MM.1S (cell line): ENCODE data around the gene BABAM1.
A peak's percentile ranks its signal among the peaks of the same experiment; 100 is the strongest.

Experiments
- DNase-seq: peaks from one replicate; pipeline ENCODE4 v3.0.0-alpha.2; 2015
- H2AFZ ChIP-seq: fragments of 300-600 bp; sonication (generic); 2 replicates; pipeline ENCODE4 v1.6.0; 2016; ENCODE audit warnings: antibody characterized with exemption, low read length
- H3F3A ChIP-seq: fragments of 300-600 bp; sonication (generic); 2 replicates; pipeline ENCODE4 v1.6.1; 2016; ENCODE audit warnings: mild to moderate bottlenecking, antibody characterized with exemption, low read length, moderate library complexity, mixed read lengths; ENCODE audit not compliant: insufficient read depth
- H3K27ac ChIP-seq: fragments of 300-600 bp; sonication (generic); 2 replicates; pipeline ENCODE4 v1.5.1; 2016; ENCODE audit warnings: mild to moderate bottlenecking, low read length
- H3K27me3 ChIP-seq: fragments of 300-600 bp; sonication (generic); replicated peaks from 2 replicates; pipeline ENCODE4 v1.6.0; 2016; ENCODE audit warnings: low read length; ENCODE audit not compliant: insufficient read depth
- H3K36me3 ChIP-seq: fragments of 300-600 bp; sonication (generic); replicated peaks from 2 replicates; pipeline ENCODE4 v1.6.1; 2016; ENCODE audit warnings: mild to moderate bottlenecking, low read length, mixed read lengths; ENCODE audit not compliant: insufficient read depth
- H3K4me1 ChIP-seq: fragments of 300-600 bp; sonication (generic); 2 replicates; pipeline ENCODE4 v1.6.1; 2016; ENCODE audit warnings: low read length, mixed read lengths
- H3K4me2 ChIP-seq: fragments of 300-600 bp; sonication (generic); 2 replicates; pipeline ENCODE4 v1.6.0; 2016; ENCODE audit warnings: low read depth, low read length
- H3K4me3 ChIP-seq: fragments of 300-600 bp; sonication (generic); 2 replicates; pipeline ENCODE4 v1.5.1; 2016; ENCODE audit warnings: low read length, mixed read lengths
- H3K79me2 ChIP-seq: fragments of 300-600 bp; sonication (generic); 2 replicates; pipeline ENCODE4 v1.6.1; 2016; ENCODE audit warnings: mixed run types, low read length, mixed read lengths
- H3K9ac ChIP-seq: fragments of 300-600 bp; sonication (generic); 2 replicates; pipeline ENCODE4 v1.6.1; 2016; ENCODE audit warnings: low read length, mixed read lengths
- H3K9me2 ChIP-seq: fragments of 300-600 bp; sonication (generic); replicated peaks from 2 replicates; pipeline ENCODE4 v1.6.1; 2016; ENCODE audit warnings: mild to moderate bottlenecking, low read length, mixed read lengths; ENCODE audit not compliant: insufficient read depth
- H3K9me3 ChIP-seq: fragments of 300-600 bp; sonication (generic); replicated peaks from 2 replicates; pipeline ENCODE4 v1.6.1; 2016; ENCODE audit warnings: mild to moderate bottlenecking, low read length, mixed read lengths; ENCODE audit not compliant: insufficient read depth
- H4K20me1 ChIP-seq: fragments of 300-600 bp; sonication (generic); 2 replicates; pipeline ENCODE4 v1.6.1; 2016; ENCODE audit warnings: mild to moderate bottlenecking, low read length, moderate library complexity, mixed read lengths; ENCODE audit not compliant: insufficient read depth
- EZH2 ChIP-seq: fragments of 300-600 bp; sonication (generic); optimal IDR thresholded peaks from 2 replicates; pipeline ENCODE3; 2017; ENCODE audit warnings: low read depth, mild to moderate bottlenecking, antibody characterized with exemption, low read length, mixed read lengths
- EZH2phosphoT487 ChIP-seq: fragments of 300-600 bp; sonication (generic); IDR thresholded peaks from 2 replicates; pipeline ENCODE4 v1.6.1; 2018; ENCODE audit warnings: antibody characterized with exemption, low read length
- TF ChIP-seq, protein P1 (sequence below): fragments of 300-600 bp; sonication (generic); IDR thresholded peaks from 2 replicates; pipeline ENCODE4 v1.5.1; 2016; ENCODE audit warnings: antibody characterized with exemption, low read length, mixed read lengths

Gene BABAM1

DNA sequence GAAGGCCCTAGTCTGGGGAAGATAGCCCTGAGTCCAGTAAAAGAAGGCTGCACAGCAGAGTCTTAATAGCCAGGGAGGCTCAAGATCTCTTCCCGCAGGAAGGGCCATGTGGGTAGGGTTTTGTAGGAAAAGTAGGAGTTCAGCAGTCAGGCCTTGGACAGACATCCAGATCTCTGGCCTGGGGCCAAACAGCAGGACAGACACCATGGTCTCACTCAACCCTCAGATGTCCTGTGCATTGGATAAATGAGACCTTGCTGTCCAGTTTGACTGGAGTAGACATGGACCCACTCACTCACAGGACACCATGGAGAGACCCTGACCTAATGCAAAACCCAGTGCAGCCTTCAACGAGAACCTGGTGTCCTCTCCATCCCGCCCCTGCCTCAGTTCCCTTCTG lies 37.4 kb upstream of the BABAM1 start:
- DNase-seq: no peak
- Histone ChIP-seq H4K20me1 (no peaks in the 10 kb centered on the region), H2AFZ (no peak overlapping the region), H3K4me1 (peaks cover 8% of the 10 kb centered on the region; the same call in 1 of the 2 replicates), H3K9ac (no peak overlapping the region), H3F3A (no peaks in the 10 kb centered on the region), H3K9me2 (no peaks in the 10 kb centered on the region), H3K27me3 (no peaks in the 10 kb centered on the region), H3K79me2 (peaks cover 4% of the 10 kb centered on the region; the same call in 1 of the 2 replicates), H3K9me3 (no peaks in the 10 kb centered on the region), H3K4me2 (no peak overlapping the region), H3K27ac (no peak overlapping the region), H3K36me3 (no peaks in the 10 kb centered on the region), H3K4me3 (no peak overlapping the region)
- TF ChIP-seq, protein P1, sequence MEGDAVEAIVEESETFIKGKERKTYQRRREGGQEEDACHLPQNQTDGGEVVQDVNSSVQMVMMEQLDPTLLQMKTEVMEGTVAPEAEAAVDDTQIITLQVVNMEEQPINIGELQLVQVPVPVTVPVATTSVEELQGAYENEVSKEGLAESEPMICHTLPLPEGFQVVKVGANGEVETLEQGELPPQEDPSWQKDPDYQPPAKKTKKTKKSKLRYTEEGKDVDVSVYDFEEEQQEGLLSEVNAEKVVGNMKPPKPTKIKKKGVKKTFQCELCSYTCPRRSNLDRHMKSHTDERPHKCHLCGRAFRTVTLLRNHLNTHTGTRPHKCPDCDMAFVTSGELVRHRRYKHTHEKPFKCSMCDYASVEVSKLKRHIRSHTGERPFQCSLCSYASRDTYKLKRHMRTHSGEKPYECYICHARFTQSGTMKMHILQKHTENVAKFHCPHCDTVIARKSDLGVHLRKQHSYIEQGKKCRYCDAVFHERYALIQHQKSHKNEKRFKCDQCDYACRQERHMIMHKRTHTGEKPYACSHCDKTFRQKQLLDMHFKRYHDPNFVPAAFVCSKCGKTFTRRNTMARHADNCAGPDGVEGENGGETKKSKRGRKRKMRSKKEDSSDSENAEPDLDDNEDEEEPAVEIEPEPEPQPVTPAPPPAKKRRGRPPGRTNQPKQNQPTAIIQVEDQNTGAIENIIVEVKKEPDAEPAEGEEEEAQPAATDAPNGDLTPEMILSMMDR: no peak
- TF ChIP-seq EZH2 (no peak), EZH2phosphoT487 (no peak)

DNA sequence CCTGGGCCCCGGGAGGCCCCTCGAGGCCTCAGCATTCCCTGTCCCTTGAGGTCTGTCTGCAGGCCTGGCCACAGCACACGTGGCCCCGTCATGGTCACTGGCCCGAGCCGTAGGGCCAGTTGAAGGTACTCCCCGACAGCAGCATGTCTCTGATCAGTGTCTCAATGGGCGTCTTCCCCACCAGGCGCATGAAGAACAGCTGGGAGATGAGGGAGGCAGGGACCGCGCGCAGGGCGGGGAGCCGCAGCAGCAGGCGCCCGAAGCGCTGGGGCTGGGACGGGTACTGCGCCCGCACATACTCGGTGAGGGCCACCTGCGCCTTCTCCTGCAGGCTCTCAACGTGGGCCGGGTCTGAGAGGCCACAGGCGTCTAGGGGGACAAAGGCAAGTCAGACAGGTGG lies 35.0 kb upstream of the BABAM1 start:
- no peak overlapping the region for H3K9ac ChIP-seq
- H4K20me1 ChIP-seq: no peaks in the 10 kb centered on the region
- TF ChIP-seq EZH2: no peak
- TF ChIP-seq, protein P1: no peak
- no peak for TF ChIP-seq EZH2phosphoT487

DNA sequence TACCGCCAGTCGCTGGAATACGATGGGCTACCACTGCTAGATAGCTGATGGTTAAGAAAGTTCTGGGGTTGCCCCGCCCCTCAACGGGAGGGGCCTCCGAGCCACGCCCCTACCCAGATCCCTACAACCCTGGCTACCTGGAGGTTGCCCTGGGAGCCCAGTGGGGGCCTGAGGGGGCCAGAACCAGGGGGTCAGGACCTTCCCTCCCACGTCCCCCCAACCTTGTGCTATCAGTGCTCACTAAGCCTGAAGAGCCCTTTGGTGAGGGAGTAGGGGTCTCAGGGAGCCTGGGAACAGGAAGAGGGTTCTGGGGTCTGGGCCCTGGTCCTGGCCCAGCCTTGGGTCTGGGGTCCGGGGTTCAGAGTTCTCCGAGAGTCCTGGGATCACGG lies 32.3 kb upstream of the BABAM1 start:
- no peaks in the 10 kb centered on the region for H3K27me3 ChIP-seq
- H2AFZ ChIP-seq: peak overlapping the region; percentile 79
- peaks cover 4% of the 10 kb centered on the region; the same call in 1 of the 2 replicates for H3K79me2 ChIP-seq
- H3K4me1 ChIP-seq: 0 out of 2 replicates have a peak, but pooled peaks cover 4% of the 10 kb centered on the region
- H3K4me2 ChIP-seq: peak overlapping the region; percentile 99
- no peaks in the 10 kb centered on the region for H3K9me2 ChIP-seq
- no peaks in the 10 kb centered on the region for H3K36me3 ChIP-seq
- peak; percentile 66 for DNase-seq
- no peaks in the 10 kb centered on the region for H3K9me3 ChIP-seq
- H3F3A ChIP-seq: no peaks in the 10 kb centered on the region
- H3K9ac ChIP-seq: peak overlapping the region; percentile 48; the same call in 1 of the 2 replicates
- TF ChIP-seq EZH2phosphoT487: no peak
- TF ChIP-seq, protein P1: no peak
- no peak for TF ChIP-seq EZH2
- H3K27ac ChIP-seq: no peak overlapping the region
- H3K4me3 ChIP-seq: peak overlapping the region; percentile 78
- no peaks in the 10 kb centered on the region for H4K20me1 ChIP-seq

More for the DNA sequence above, 35.0 kb upstream of the BABAM1 start:
- H3K9me2 ChIP-seq: no peaks in the 10 kb centered on the region
- H3K79me2 ChIP-seq: peaks cover 4% of the 10 kb centered on the region; the same call in 1 of the 2 replicates
- no peaks in the 10 kb centered on the region for H3F3A ChIP-seq
- H2AFZ ChIP-seq: no peak overlapping the region
- no peak overlapping the region for H3K4me3 ChIP-seq
- no peak overlapping the region for H3K27ac ChIP-seq
- H3K4me1 ChIP-seq: 0 out of 2 replicates have a peak, but pooled peaks cover 4% of the 10 kb centered on the region
- DNase-seq: no peak
- no peaks in the 10 kb centered on the region for H3K27me3 ChIP-seq
- H3K9me3 ChIP-seq: no peaks in the 10 kb centered on the region
- no peaks in the 10 kb centered on the region for H3K36me3 ChIP-seq
- no peak overlapping the region for H3K4me2 ChIP-seq
